PC-9 (cell line): ENCODE results near the gene ASIP.

Experiments
- CTCF ChIP-seq: fragments of 200-600 bp; sonication (generic); conservative IDR thresholded peaks from 2 replicates; pipeline ENCODE4 v1.6.1; 2017; ENCODE audit warnings: mixed run types, antibody characterized with exemption, mild to moderate bottlenecking, moderate library complexity
- EZH2 ChIP-seq: fragments of 200-600 bp; sonication (generic); IDR thresholded peaks from 2 replicates; pipeline ENCODE4 v1.8.0; 2017; ENCODE audit warnings: antibody characterized with exemption, low read depth

- TF ChIP-seq EZH2, result no peak
- no peak for TF ChIP-seq CTCF
Observed at GRCh38 chr20:34242879-34243278, 1.7 kb downstream of the ASIP start.
